NCI-H2171 treated with DMSO at 0.1 percent for 48 hours (cell line): ENCODE data around the gene UBR4.
"Not testable (repeated sequence)": the region's sequence is repeated elsewhere in the genome, so short reads cannot be mapped to it uniquely, and the experiment has no call there.

Experiments
- DNase-seq: peaks from one replicate; lab custom pipeline; 2025; lab: John Stamatoyannopoulos, UW

Gene UBR4

GRCh38 chr1:19209990-19210771 is at the start of gene UBR4:
Gene UBR4 (minus strand): TSS chr1:19210266. CDS start chr1:19210248, 18 bp downstream.
- peak; percentile 98 for DNase-seq

GRCh38 chr1:19258353-19258752 is 48.3 kb upstream of the UBR4 start:
- no peak for DNase-seq

- no peak for DNase-seq
Observed at GRCh38 chr1:19257178-19257914, 47.3 kb upstream of the UBR4 start.

GRCh38 chr1:19256301-19256700 is 46.2 kb upstream of the UBR4 start:
- DNase-seq: not testable (repeated sequence)

- DNase-seq: no peak
Observed at GRCh38 chr1:19255288-19255687, 45.2 kb upstream of the UBR4 start.

GRCh38 chr1:19254416-19254815 is 44.4 kb upstream of the UBR4 start:
- DNase-seq: no peak

- peak; percentile 92 for DNase-seq
Observed at GRCh38 chr1:19251305-19252196, 41.5 kb upstream of the UBR4 start, which contains the start of the genes EMC1 and MRTO4. Gene EMC1 (minus strand): TSS chr1:19251524. CDS start chr1:19251509, 15 bp downstream. Gene MRTO4 (plus strand): TSS chr1:19251805. CDS start chr1:19251836, 31 bp downstream.

- DNase-seq: no peak
Observed at GRCh38 chr1:19250629-19251304, 40.7 kb upstream of the UBR4 start.

- DNase-seq: peak; percentile 56
Observed at GRCh38 chr1:19240673-19241538, 30.8 kb upstream of the UBR4 start.

GRCh38 chr1:19239876-19240275 is 29.8 kb upstream of the UBR4 start:
- DNase-seq: no peak

- DNase-seq: no peak
Observed at GRCh38 chr1:19234224-19234623, 24.2 kb upstream of the UBR4 start.

GRCh38 chr1:19232524-19232846 is 22.4 kb upstream of the UBR4 start:
- no peak for DNase-seq

GRCh38 chr1:19231736-19232523 is 21.9 kb upstream of the UBR4 start:
- DNase-seq: not testable (repeated sequence)

GRCh38 chr1:19229828-19230325 is 19.8 kb upstream of the UBR4 start:
- no peak for DNase-seq

- no peak for DNase-seq
Observed at GRCh38 chr1:19229229-19229628, 19.2 kb upstream of the UBR4 start.

- DNase-seq: no peak
Observed at GRCh38 chr1:19222979-19223824, 13.1 kb upstream of the UBR4 start.

- DNase-seq: no peak
Observed at GRCh38 chr1:19222573-19222972, 12.5 kb upstream of the UBR4 start.

GRCh38 chr1:19220991-19221390 is 10.9 kb upstream of the UBR4 start:
- no peak for DNase-seq
